Measurements from ENCODE around the gene OTUD5.

DNA sequence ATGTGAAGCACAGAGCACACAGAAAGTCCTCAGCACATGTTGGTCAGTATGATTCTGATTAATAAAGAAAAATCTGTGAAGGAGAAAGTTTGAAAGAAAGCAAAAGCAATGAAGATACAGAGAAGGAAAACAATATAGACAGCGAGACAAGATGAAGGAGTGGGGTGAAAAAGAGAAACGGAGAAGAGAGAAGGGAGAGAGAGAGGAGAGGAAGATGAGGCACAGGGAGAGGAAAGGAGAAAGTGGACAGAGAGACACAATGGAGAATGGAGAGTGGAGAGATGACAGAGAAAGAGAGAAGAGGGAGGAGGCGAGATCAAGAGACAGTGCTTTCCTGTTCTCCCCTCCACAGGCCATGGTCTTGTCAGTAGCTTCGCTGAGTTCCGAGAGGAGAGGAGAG, 18.1 kb upstream of the OTUD5 start:
- TF ChIP-seq, protein P1, sequence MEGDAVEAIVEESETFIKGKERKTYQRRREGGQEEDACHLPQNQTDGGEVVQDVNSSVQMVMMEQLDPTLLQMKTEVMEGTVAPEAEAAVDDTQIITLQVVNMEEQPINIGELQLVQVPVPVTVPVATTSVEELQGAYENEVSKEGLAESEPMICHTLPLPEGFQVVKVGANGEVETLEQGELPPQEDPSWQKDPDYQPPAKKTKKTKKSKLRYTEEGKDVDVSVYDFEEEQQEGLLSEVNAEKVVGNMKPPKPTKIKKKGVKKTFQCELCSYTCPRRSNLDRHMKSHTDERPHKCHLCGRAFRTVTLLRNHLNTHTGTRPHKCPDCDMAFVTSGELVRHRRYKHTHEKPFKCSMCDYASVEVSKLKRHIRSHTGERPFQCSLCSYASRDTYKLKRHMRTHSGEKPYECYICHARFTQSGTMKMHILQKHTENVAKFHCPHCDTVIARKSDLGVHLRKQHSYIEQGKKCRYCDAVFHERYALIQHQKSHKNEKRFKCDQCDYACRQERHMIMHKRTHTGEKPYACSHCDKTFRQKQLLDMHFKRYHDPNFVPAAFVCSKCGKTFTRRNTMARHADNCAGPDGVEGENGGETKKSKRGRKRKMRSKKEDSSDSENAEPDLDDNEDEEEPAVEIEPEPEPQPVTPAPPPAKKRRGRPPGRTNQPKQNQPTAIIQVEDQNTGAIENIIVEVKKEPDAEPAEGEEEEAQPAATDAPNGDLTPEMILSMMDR (IDR thresholded peaks at IDR 0.05), result no peak
- TF ChIP-seq POLR2AphosphoS5 (IDR thresholded peaks at IDR 0.05; ENCODE audit: low read depth, low read length) (no peak), SIN3A (IDR thresholded peaks at IDR 0.05; ENCODE audit: borderline replicate concordance, insufficient read depth, low read depth, low read length) (no peak)

Data from Panc1 (cell line).